A549 treated with GW870086 at 1 μM for 4 hours (cell line): ENCODE measurements around the gene BSCL2. TPM values are rescaled to one million over a fixed set of nuclear protein-coding genes. Genes with fewer than 3 reads are reported as not detected.

ENCODE experiments used
- total RNA-seq: library from RNA; stranded (reverse); fragments of 200-300 nt; extraction: Qiagen RNA extraction; gene quantifications from 5 replicates; pipeline ENCODE4 v1.2.3, GENCODE V29; 2022; ENCODE audit warnings: low read depth

BSCL2 gene
- 61.1 to 97.7 TPM (median 72.8 TPM) in 5 replicates for total RNA-seq

DNA sequence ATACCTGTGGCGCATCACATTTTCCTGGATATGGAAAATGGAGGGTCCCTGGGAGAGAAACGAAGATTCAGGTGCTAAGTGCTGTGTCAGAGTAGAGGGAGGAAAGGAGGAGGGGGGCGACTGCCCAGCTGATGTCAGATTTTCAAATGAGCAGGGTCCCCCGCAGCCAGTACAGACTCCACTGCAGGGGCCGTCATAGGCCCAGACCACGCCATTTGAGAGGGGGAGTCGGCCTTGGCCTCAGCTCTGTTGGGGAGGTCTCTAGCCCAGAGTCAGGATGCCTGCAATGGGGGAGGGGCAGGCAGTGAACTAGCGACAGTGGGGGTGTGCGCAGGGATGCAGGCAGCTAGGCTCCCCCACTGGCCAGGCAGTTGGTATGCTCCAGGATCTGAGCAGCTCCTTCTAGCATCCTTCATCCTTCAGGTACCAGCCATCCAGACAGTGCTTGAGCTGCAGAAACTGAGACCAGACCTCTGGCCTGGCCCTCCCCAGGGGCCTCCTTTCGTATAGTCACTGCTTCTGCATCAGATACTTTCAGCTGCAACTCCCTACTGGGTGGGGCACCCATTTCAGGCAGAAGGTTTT is at the start of gene BSCL2, which contains the start of gene GNG3:
TSS of gene BSCL2 (minus strand) at position 148 of the 585 bp plus-strand sequence. CDS start 229 bp downstream, outside the sequence.
TSS of gene GNG3 (plus strand) at position 400 of the 585 bp plus-strand sequence. CDS start 620 bp downstream, outside the sequence.

DNA sequence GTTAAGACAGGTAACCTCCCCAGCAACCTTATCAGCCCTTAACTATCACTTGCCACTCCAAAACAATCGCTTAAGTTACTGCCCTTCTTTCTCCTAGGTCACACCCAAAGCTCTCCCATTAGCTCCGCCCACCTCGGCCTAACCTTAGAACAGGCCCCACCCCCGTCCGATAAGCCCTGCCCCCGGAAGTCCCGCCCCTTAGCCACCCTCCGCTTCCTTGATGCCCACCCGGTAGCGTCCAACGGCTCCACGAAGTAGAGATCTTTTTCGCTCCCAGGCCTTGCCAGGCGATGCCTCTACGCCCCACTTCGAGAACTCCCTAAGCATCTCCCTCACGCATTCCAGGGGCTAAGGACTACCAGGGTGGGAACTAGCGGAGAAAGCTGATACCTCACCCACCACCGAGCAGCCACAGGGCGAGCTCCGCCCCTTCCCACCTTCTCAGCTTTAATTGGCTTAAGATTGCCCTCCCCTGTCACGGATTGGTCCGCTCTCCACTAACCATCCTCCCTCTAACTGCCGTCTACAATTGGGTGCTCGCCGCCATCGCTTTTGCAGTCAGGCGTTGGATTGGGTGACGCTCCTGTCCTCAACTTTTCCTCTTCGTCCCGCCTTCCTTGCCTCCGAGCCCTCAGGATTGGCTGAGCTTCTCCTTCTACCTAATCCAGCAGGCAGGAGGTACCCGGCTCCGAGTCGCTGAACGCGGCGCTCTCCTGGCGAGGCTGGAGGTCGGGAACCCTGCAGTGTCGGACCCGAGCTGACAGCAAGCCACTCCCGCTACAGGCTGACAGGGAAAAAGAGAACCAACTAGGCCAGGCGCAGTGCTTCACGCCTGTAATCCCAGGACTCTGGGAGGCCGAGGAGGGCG is 46.7 kb upstream of the BSCL2 start, which contains the start of gene ZBTB3:
TSS of gene ZBTB3 (minus strand) at position 425 of the 868 bp plus-strand sequence. CDS start 496 bp downstream, outside the sequence.

DNA sequence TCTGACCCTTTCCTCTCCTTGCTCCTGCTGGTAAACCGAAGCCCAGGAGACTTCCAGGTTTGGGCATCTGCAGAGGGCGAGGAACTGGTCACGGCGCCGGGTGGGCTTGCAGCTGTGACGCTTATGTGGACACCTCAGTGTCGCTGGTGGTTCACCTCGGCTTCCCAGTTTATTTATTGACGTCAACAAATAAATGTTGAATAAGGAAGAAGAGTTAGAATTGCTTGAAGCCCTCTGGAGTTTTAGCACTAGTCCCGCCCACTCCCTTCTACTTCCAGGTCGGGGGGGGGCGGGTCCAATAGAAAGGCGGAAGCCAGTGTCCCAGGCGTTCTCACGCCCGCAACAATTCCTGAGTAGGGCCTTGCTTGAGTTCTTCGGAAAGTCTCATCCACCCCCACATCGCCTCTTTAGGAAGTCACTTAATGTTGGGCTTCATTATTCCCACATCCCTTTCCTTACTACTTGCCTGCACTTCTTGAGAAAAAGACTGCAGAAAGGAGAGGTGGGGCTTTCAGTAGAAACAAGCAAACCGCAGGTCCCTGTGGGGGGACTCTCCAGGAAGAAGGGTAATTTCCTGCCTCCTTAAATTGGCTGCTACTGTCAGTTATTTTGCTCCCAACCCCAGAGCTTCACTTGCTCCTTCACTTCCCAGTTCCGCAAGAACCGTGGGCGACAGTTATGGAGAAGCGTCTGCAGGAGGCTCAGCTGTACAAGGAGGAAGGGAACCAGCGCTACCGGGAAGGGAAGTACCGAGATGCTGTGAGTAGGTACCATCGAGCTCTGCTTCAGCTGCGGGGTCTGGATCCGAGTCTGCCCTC is 21.2 kb upstream of the BSCL2 start, which contains the start of gene TTC9C:
TSS of gene TTC9C (plus strand) at position 316 of the 818 bp plus-strand sequence. CDS start at position 679, 363 bp downstream.

GRCh38 chr11:62727165-62727871 is 20.1 kb upstream of the BSCL2 start, which contains the start of gene HNRNPUL2:
HNRNPUL2 (minus strand) TSS chr11:62727457; CDS start chr11:62727156, 301 bp downstream.

GRCh38 chr11:62689421-62690183 is 17.6 kb downstream of the BSCL2 start, which contains the start of gene LRRN4CL:
LRRN4CL (minus strand) TSS chr11:62689530; CDS start chr11:62688508, 1,022 bp downstream.

GRCh38 chr11:62678770-62679696 is 28.2 kb downstream of the BSCL2 start, which contains the start of gene UBXN1:
UBXN1 (minus strand) TSS chr11:62679073; CDS start chr11:62678923, 150 bp downstream.

DNA sequence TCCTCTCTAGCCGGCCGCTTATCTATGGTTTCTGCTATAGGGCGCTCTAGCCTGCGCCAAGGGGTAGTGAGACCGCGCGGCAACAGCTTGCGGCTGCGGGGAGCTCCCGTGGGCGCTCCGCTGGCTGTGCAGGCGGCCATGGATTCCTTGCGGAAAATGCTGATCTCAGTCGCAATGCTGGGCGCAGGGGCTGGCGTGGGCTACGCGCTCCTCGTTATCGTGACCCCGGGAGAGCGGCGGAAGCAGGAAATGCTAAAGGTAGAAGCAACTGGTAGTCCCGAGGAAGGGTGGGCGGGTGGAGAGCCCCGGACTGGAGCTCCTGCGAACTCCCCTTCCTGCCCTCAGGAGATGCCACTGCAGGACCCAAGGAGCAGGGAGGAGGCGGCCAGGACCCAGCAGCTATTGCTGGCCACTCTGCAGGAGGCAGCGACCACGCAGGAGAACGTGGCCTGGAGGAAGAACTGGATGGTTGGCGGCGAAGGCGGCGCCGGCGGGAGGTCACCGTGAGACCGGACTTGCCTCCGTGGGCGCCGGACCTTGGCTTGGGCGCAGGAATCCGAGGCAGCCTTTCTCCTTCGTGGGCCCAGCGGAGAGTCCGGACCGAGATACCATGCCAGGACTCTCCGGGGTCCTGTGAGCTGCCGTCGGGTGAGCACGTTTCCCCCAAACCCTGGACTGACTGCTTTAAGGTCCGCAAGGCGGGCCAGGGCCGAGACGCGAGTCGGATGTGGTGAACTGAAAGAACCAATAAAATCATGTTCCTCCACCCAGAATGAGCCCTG is 35.4 kb downstream of the BSCL2 start, which contains the start of the genes LBHD1 and UQCC3:
TSS of gene LBHD1 (minus strand) at position 660 of the 782 bp plus-strand sequence. CDS start 2,236 bp downstream, outside the sequence.
TSS of gene UQCC3 (plus strand) at position 66 of the 782 bp plus-strand sequence. CDS start at position 139, 73 bp downstream.

GRCh38 chr11:62665075-62665598 is 42.1 kb downstream of the BSCL2 start, which contains the start of the genes C11orf98 and CSKMT:
C11orf98 (minus strand) TSS chr11:62665210; CDS start chr11:62665169, 41 bp downstream.
CSKMT (plus strand) TSS chr11:62665312; CDS start chr11:62665880, 568 bp downstream.

GRCh38 chr11:62645946-62646824 is 61.0 kb downstream of the BSCL2 start, which contains the start of gene GANAB:
GANAB (minus strand) TSS chr11:62646613; CDS start chr11:62646599, 14 bp downstream.

Other genes starting within 250 kb of the BSCL2 start
- gene AHNAK, start 160.6 kb downstream of the BSCL2 start, total RNA-seq: 304 to 395 TPM (median 360 TPM) in 5 replicates
- 1,850 to 2,033 TPM (median 1,975 TPM) in 5 replicates for gene EEF1G, start 133.5 kb downstream of the BSCL2 start, total RNA-seq
- 12.2 to 15.0 TPM (median 14.7 TPM) in 5 replicates for gene TUT1, start 115.9 kb downstream of the BSCL2 start, total RNA-seq
- gene MTA2, start 105.6 kb downstream of the BSCL2 start, total RNA-seq: 82.9 to 91.9 TPM (median 87.9 TPM) in 5 replicates
- gene EML3, start 94.6 kb downstream of the BSCL2 start, total RNA-seq: 17.5 to 23.8 TPM (median 22.3 TPM) in 5 replicates
- gene ROM1, start 94.2 kb downstream of the BSCL2 start, total RNA-seq: 3.7 to 5.5 TPM (median 4.0 TPM) in 5 replicates
- gene B3GAT3, start 85.4 kb downstream of the BSCL2 start, total RNA-seq: 41.9 to 58.0 TPM (median 50.7 TPM) in 5 replicates
- gene GANAB, start 60.8 kb downstream of the BSCL2 start, total RNA-seq: 237 to 277 TPM (median 252 TPM) in 5 replicates
- gene INTS5, start 54.1 kb downstream of the BSCL2 start, total RNA-seq: 16.8 to 21.9 TPM (median 20.6 TPM) in 5 replicates
- 128 to 151 TPM (median 135 TPM) in 5 replicates for gene C11orf98, start 42.2 kb downstream of the BSCL2 start, total RNA-seq
- gene CSKMT, start 42.1 kb downstream of the BSCL2 start, total RNA-seq: 10.6 to 15.9 TPM (median 12.7 TPM) in 5 replicates
- 26.5 to 36.8 TPM (median 35.2 TPM) in 5 replicates for gene UQCC3, start 35.8 kb downstream of the BSCL2 start, total RNA-seq
- gene LBHD1, start 35.2 kb downstream of the BSCL2 start, total RNA-seq: 3.8 to 4.6 TPM (median 4.2 TPM) in 5 replicates
- gene UBXN1, start 28.4 kb downstream of the BSCL2 start, total RNA-seq: 111 to 129 TPM (median 116 TPM) in 5 replicates
- 0.06 to 0.17 TPM (median 0.10 TPM) in 4 of 5 replicates, not detected in the other for gene LRRN4CL, start 17.9 kb downstream of the BSCL2 start, total RNA-seq
- gene GNG3, start 252 bp upstream of the BSCL2 start, total RNA-seq: not detected in 5 replicates
- 36.2 to 42.4 TPM (median 39.6 TPM) in 5 replicates for gene HNRNPUL2, start 20.0 kb upstream of the BSCL2 start, total RNA-seq
- gene TTC9C, start 21.1 kb upstream of the BSCL2 start, total RNA-seq: 29.4 to 34.3 TPM (median 30.7 TPM) in 5 replicates
- 1.2 to 1.9 TPM (median 1.4 TPM) in 5 replicates for gene ZBTB3, start 46.7 kb upstream of the BSCL2 start, total RNA-seq
- 172 to 182 TPM (median 178 TPM) in 5 replicates for gene POLR2G, start 54.2 kb upstream of the BSCL2 start, total RNA-seq
- 12.1 to 14.7 TPM (median 12.9 TPM) in 5 replicates for gene TAF6L, start 64.0 kb upstream of the BSCL2 start, total RNA-seq
- gene TMEM179B, start 80.0 kb upstream of the BSCL2 start, total RNA-seq: 77.5 to 92.9 TPM (median 83.8 TPM) in 5 replicates
- 18.0 to 29.5 TPM (median 28.1 TPM) in 5 replicates for gene TMEM223, start 84.6 kb upstream of the BSCL2 start, total RNA-seq
- gene NXF1, start 98.0 kb upstream of the BSCL2 start, total RNA-seq: 38.0 to 53.7 TPM (median 50.7 TPM) in 5 replicates
- 17.8 to 25.6 TPM (median 24.5 TPM) in 5 replicates for gene STX5, start 124.6 kb upstream of the BSCL2 start, total RNA-seq
- gene TEX54, start 125.4 kb upstream of the BSCL2 start, total RNA-seq: not detected in 5 replicates
- 73.9 to 82.8 TPM (median 77.6 TPM) in 5 replicates for gene WDR74, start 132.2 kb upstream of the BSCL2 start, total RNA-seq
- 877 to 1,068 TPM (median 992 TPM) in 5 replicates for gene SLC3A2, start 173.5 kb upstream of the BSCL2 start, total RNA-seq
- gene CHRM1, start 213.9 kb upstream of the BSCL2 start, total RNA-seq: 0.06 TPM in 2 of 5 replicates, not detected in the others